H9 (cell line): Measurements from ENCODE around the gene BANP. TPM values are rescaled to one million over a fixed set of nuclear protein-coding genes. Genes with fewer than 3 reads are reported as not detected.
A peak's percentile ranks its signal among the peaks of the same experiment; 100 is the strongest.
"Not testable (repeated sequence)": the region's sequence is repeated elsewhere in the genome, so short reads cannot be mapped to it uniquely, and the experiment has no call there.

ENCODE experiments used
- DNase-seq: peaks from one replicate; pipeline ENCODE4 v3.0.0-alpha.2; 2017
- H2AFZ ChIP-seq: one replicate; pipeline ENCODE4 v1.6.1; 2013; ENCODE audit warnings: mild to moderate bottlenecking, low read length, control low read depth, moderate library complexity
- H2AK5ac ChIP-seq: 2 replicates; pipeline ENCODE4 v1.6.1; 2013; ENCODE audit warnings: low read length, control low read depth, mixed read lengths; ENCODE audit not compliant: insufficient read length
- H2BK120ac ChIP-seq: one replicate; pipeline ENCODE4 v1.6.1; 2013; ENCODE audit warnings: low read depth, mild to moderate bottlenecking, low read length, control low read depth, inconsistent platforms; ENCODE audit not compliant: poor library complexity, severe bottlenecking
- H2BK12ac ChIP-seq: 2 replicates; pipeline ENCODE4 v1.6.1; 2013; ENCODE audit warnings: low read length, control low read depth, mixed read lengths, low read depth; ENCODE audit not compliant: insufficient read length
- H2BK15ac ChIP-seq: 2 replicates; pipeline ENCODE4 v1.6.1; 2013; ENCODE audit warnings: low read depth, low read length, control low read depth
- H2BK20ac ChIP-seq: one replicate; pipeline ENCODE4 v1.6.1; 2013; ENCODE audit warnings: low read depth, mild to moderate bottlenecking, low read length, control low read depth, inconsistent platforms; ENCODE audit not compliant: poor library complexity, severe bottlenecking
- H2BK5ac ChIP-seq: 2 replicates; pipeline ENCODE4 v1.6.1; 2013; ENCODE audit warnings: low read length, control low read depth, mixed read lengths; ENCODE audit not compliant: insufficient read length
- H3K14ac ChIP-seq: 2 replicates; pipeline ENCODE4 v1.6.1; 2013; ENCODE audit warnings: low read length, control low read depth; ENCODE audit not compliant: insufficient read depth
- H3K18ac ChIP-seq: 2 replicates; pipeline ENCODE4 v1.6.1; 2013; ENCODE audit warnings: low read depth, mild to moderate bottlenecking, mixed read lengths, low read length, control low read depth; ENCODE audit not compliant: insufficient read length
- H3K23ac ChIP-seq: 2 replicates; pipeline ENCODE4 v1.6.1; 2013; ENCODE audit warnings: low read length, control low read depth, mixed read lengths, low read depth; ENCODE audit not compliant: insufficient read length
- H3K23me2 ChIP-seq: 2 replicates; pipeline ENCODE4 v1.6.1; 2013; ENCODE audit warnings: low read depth, mild to moderate bottlenecking, mixed read lengths, low read length, control low read depth; ENCODE audit not compliant: insufficient read length, poor library complexity, severe bottlenecking
- H3K27ac ChIP-seq: 2 replicates; pipeline ENCODE4 v1.5.1; 2013; ENCODE audit warnings: low read length, control low read depth, mixed read lengths, low read depth; ENCODE audit not compliant: insufficient read length
- H3K27me3 ChIP-seq: 2 replicates; pipeline ENCODE4 v1.6.1; 2013; ENCODE audit warnings: low read length, control low read depth, inconsistent platforms; ENCODE audit not compliant: insufficient read depth
- H3K4ac ChIP-seq: 2 replicates; pipeline ENCODE4 v1.6.1; 2013; ENCODE audit warnings: low read depth, mild to moderate bottlenecking, control low read depth, inconsistent platforms, low read length, moderate library complexity
- H3K4me1 ChIP-seq: 2 replicates; pipeline ENCODE4 v1.6.1; 2013; ENCODE audit warnings: low read length, control low read depth, inconsistent platforms; ENCODE audit not compliant: insufficient read depth
- H3K4me2 ChIP-seq: 2 replicates; pipeline ENCODE4 v1.6.1; 2013; ENCODE audit warnings: low read length, control low read depth, mixed read lengths; ENCODE audit not compliant: insufficient read length, insufficient read depth
- H3K56ac ChIP-seq: 2 replicates; pipeline ENCODE4 v1.6.1; 2013; ENCODE audit warnings: low read depth, mild to moderate bottlenecking, mixed read lengths, low read length, control low read depth; ENCODE audit not compliant: insufficient read length
- H3K79me1 ChIP-seq: 2 replicates; pipeline ENCODE4 v1.6.1; 2013; ENCODE audit warnings: low read depth, mild to moderate bottlenecking, moderate library complexity, low read length, control low read depth, inconsistent platforms; ENCODE audit not compliant: insufficient read depth, poor library complexity, severe bottlenecking
- H3K79me2 ChIP-seq: 2 replicates; pipeline ENCODE4 v1.6.1; 2013; ENCODE audit warnings: low read length, control low read depth, inconsistent platforms; ENCODE audit not compliant: insufficient read depth
- H3K9ac ChIP-seq: 2 replicates; pipeline ENCODE4 v1.6.1; 2013; ENCODE audit warnings: low read length, control low read depth, mixed read lengths; ENCODE audit not compliant: insufficient read length; ENCODE audit errors: extremely low read depth
- H3K9me3 ChIP-seq: one replicate; pipeline ENCODE4 v1.6.1; 2013; ENCODE audit warnings: low read depth, low read length, inconsistent platforms; ENCODE audit not compliant: control insufficient read depth
- H3T11ph ChIP-seq: one replicate; pipeline ENCODE4 v1.6.1; 2013; ENCODE audit warnings: mild to moderate bottlenecking, low read length, control low read depth, inconsistent platforms
- H4K20me1 ChIP-seq: one replicate; pipeline ENCODE4 v1.6.1; 2013; ENCODE audit not compliant: control insufficient read depth, insufficient read length, insufficient read depth
- H4K5ac ChIP-seq: 2 replicates; pipeline ENCODE4 v1.6.1; 2013; ENCODE audit warnings: low read depth, mild to moderate bottlenecking, mixed read lengths, low read length, control low read depth; ENCODE audit not compliant: insufficient read length
- H4K8ac ChIP-seq: replicated peaks from 2 replicates; pipeline ENCODE4 v1.6.1; 2013; ENCODE audit warnings: low read length, control low read depth, mixed read lengths, low read depth; ENCODE audit not compliant: insufficient read length
- H4K91ac ChIP-seq: 2 replicates; pipeline ENCODE4 v1.6.1; 2013; ENCODE audit warnings: low read depth, mild to moderate bottlenecking, moderate library complexity, mixed read lengths, low read length, control low read depth; ENCODE audit not compliant: insufficient read length
- H3K27ac Mint-ChIP-seq, 3 experiments: 2 replicates in 2 of 3; 3 replicates in 1 of 3; pipeline ENCODE4 v1.8.0; 2020 to 2021; ENCODE audit warnings: mixed read lengths in 3 of 3, mild to moderate bottlenecking in 1 of 3, moderate library complexity in 1 of 3
- H3K27me3 Mint-ChIP-seq: 2 replicates; pipeline ENCODE4 v1.8.0; 2021; ENCODE audit warnings: low read depth, mild to moderate bottlenecking, moderate library complexity, mixed read lengths
- H3K36me3 Mint-ChIP-seq, 3 experiments: 2 replicates in 2 of 3; 3 replicates in 1 of 3; pipeline ENCODE4 v1.8.0; 2020 to 2021; ENCODE audit warnings: low read depth in 3 of 3, mixed read lengths in 3 of 3; ENCODE audit not compliant: insufficient read depth in 1 of 3
- H3K4me1 Mint-ChIP-seq, 2 experiments: 2 replicates each; pipeline ENCODE4 v1.8.0; 2020; ENCODE audit warnings: mixed read lengths in 2 of 2
- H3K4me3 Mint-ChIP-seq, 2 experiments: 2 replicates in 1 of 2; 3 replicates in 1 of 2; pipeline ENCODE4 v1.8.0; 2020 to 2021; ENCODE audit warnings: mild to moderate bottlenecking in 2 of 2, mixed read lengths in 2 of 2, moderate library complexity in 1 of 2
- H3K9me3 Mint-ChIP-seq, 2 experiments: 2 replicates in 1 of 2; 3 replicates in 1 of 2; pipeline ENCODE4 v1.8.0; 2020; ENCODE audit warnings: mild to moderate bottlenecking in 2 of 2, mixed read lengths in 2 of 2, moderate library complexity in 1 of 2
- WGBS: extraction: QIAGEN DNeasy Blood & Tissue Kit; methylation state at CpG from one replicate; pipeline ENCODE4 v1.1.7; 2013; ENCODE audit warnings: missing lambda C conversion rate, low lambda C conversion rate, mixed read lengths; ENCODE audit not compliant: insufficient read length; ENCODE audit errors: extremely low coverage; 5-methylcytosine and 5-hydroxymethylcytosine counted together
- total RNA-seq: library from RNA; stranded (reverse); gene quantifications from 2 replicates; pipeline ENCODE4 v1.2.1, GENCODE V29; 2021

The BANP gene
- total RNA-seq, 1 experiment from 2014 or later, result 24.9 TPM

DNA sequence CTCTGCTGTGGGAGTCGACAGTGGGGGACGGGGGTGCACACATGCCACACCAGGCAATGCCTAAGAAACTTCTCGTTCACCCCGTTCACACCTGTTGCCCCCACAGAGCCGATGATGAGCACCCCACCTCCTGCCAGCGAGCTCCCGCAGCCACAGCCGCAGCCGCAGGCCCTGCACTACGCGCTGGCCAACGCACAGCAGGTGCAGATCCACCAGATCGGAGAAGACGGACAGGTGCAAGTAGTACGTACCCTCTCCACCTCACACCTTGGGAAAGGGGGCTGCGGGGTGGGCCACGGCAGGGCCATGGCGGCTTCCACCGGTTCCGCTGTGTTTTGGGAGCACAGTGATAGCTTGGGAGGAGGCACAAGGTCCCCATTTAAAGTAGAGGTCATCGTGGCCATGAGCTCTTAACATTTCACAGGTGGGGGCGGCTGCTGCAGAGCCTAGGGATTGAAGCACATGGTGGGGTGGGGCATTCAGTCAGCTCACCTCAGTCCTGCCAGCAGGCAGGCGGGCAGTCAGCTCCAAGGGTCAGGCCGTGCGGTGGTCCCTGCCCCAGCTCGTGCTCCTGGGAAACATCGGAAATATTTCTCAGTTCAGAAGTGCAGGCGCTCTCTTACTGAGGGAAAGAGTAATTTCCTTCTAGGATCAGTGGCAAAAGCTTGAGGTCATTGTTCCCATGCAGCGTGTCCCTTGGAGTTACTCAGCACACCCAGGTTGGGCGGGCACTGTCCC, 81.9 kb downstream of the BANP start:
- H2AK5ac ChIP-seq, H4K91ac ChIP-seq, H3K27me3 Mint-ChIP-seq, H2BK120ac ChIP-seq, H4K20me1 ChIP-seq, H3K9ac ChIP-seq, H3T11ph ChIP-seq, H3K18ac ChIP-seq, H3K4me2 ChIP-seq, H3K23me2 ChIP-seq, H3K4ac ChIP-seq, H2BK20ac ChIP-seq, H4K8ac ChIP-seq, DNase-seq, H2BK5ac ChIP-seq, H3K14ac ChIP-seq, H3K9me3 ChIP-seq, H3K79me1 ChIP-seq, H3K4me1 ChIP-seq, H3K27me3 ChIP-seq, H2AFZ ChIP-seq, H3K23ac ChIP-seq, H3K4me3 Mint-ChIP-seq, H3K79me2 ChIP-seq, H3K27ac ChIP-seq, H2BK12ac ChIP-seq, H2BK15ac ChIP-seq, H3K9me3 Mint-ChIP-seq, H4K5ac ChIP-seq, H3K56ac ChIP-seq: not testable (repeated sequence)
- Mint-ChIP-seq H3K4me1 (peaks cover 12 to 39% of the 10 kb centered on the region in 2 experiments), H3K36me3 (peaks cover 14 to 48% (median 42%) of the 10 kb centered on the region in 3 experiments; a peak in 6 of 7 replicates), H3K27ac (peak overlapping the region in 2 of 3 experiments; percentile 4 to 85; a peak in 2 of 7 replicates)
- no CpG with 5 or more reads among the region's 30 CpGs for WGBS
